PFSK-1 (cell line): ENCODE measurements around the gene C1GALT1.

Source experiments
- FOXP2 ChIP-seq: optimal IDR thresholded peaks from 2 replicates; pipeline ENCODE3; 2011; ENCODE audit warnings: borderline replicate concordance, control low read depth, inconsistent platforms; ENCODE audit not compliant: insufficient read depth; ENCODE audit errors: extremely low read length, extremely low read depth
- POLR2AphosphoS5 ChIP-seq: IDR thresholded peaks from 2 replicates; pipeline ENCODE4 v1.6.1; 2012; ENCODE audit warnings: low read depth, mild to moderate bottlenecking, control low read depth, low read length, moderate library complexity
- REST ChIP-seq, 2 experiments: IDR thresholded peaks; 2 replicates each; pipeline versions ENCODE4 v1.6.1 to v1.8.0; 2011 to 2012; ENCODE audit warnings: low read depth in 2 of 2, low read length in 2 of 2, control low read depth in 1 of 2, inconsistent platforms in 1 of 2, mild to moderate bottlenecking in 1 of 2, moderate library complexity in 1 of 2; ENCODE audit not compliant: insufficient read depth in 1 of 2
- SIN3A ChIP-seq: IDR thresholded peaks from 2 replicates; pipeline ENCODE4 v1.6.1; 2012; ENCODE audit warnings: mild to moderate bottlenecking, low read length, moderate library complexity, borderline replicate concordance; ENCODE audit not compliant: insufficient read depth
- TAF1 ChIP-seq: IDR thresholded peaks from 2 replicates; pipeline ENCODE4 v1.6.1; 2012; ENCODE audit warnings: low read length, control low read depth, borderline replicate concordance; ENCODE audit not compliant: insufficient read depth

C1GALT1 gene

DNA sequence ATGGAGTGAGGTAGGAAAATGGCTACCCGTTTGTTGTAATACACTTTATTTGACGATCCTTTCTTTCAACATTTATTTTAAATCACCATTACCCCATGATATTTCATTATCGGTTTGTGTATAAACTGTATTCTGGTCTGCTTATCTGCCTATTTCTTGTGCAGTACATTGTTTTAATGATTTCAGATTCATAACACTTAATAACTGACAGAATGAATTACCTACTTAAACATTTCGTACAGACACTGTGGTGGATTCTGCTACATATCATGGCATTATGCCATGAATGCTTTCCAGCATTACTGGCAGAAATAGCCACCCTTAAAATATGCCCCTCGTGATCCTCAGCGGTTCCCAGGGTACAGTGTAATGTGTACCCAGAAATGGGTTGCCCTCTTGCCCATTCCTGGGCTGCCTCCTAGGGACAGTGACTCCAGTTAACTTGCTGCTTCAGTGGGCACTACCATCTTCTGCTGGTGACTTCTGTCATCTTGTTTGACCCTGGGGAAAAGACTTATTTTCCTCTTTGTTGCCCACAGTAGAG is 74.5 kb downstream of the C1GALT1 start:
- no peak for TF ChIP-seq POLR2AphosphoS5
- TF ChIP-seq FOXP2 = no peak
- TF ChIP-seq SIN3A = no peak
- no peak for TF ChIP-seq TAF1
- no peak for TF ChIP-seq REST (IDR thresholded peaks at IDR 0.05; ENCODE audit: insufficient read depth in 1 of 2, low read depth in 2 of 2, low read length in 2 of 2)

DNA sequence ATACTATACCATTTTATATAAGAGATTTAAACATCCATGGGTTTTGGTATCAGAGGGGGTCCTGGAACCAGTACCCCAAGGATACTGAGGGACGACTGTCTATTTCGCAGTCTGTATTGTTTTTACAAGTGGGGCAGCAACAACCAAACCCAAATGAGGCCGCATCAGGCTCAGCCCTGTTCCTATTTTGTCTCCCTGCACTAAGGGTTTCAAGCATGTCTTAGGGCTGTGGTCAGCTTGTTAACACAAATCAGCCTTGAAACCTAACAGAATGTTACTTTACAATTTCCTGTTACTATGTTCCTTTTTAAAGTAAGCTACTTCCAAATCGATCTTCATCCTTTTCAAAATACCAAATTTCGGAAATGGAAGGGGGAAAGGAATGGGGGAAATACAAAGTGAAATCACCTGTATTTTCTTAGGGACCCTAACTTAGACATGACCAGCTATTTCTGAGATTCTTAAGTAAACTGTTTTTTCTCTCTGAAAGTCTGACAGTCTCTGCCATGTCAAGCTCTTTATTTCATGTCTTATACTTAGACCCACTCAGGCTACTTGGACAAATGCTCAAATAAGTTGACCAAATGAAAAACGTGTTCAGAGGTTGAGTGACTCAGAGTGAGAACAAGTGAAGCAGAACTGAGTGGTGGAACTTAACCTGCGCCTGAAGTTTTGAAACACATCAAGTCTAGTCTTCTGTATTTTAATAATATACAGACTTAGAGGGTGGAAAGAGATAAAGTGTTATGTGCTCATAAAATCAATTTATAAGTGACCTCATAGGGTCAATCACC is 75.8 kb downstream of the C1GALT1 start:
- TF ChIP-seq TAF1 = no peak
- no peak for TF ChIP-seq POLR2AphosphoS5
- no peak for TF ChIP-seq SIN3A
- TF ChIP-seq REST (IDR thresholded peaks at IDR 0.05; ENCODE audit: insufficient read depth in 1 of 2, low read depth in 2 of 2, low read length in 2 of 2) = no peak
- no peak for TF ChIP-seq FOXP2

GRCh38 chr7:7261863-7262262 is 79.5 kb downstream of the C1GALT1 start:
- TF ChIP-seq POLR2AphosphoS5 (no peak), TAF1 (no peak), SIN3A (no peak)

DNA sequence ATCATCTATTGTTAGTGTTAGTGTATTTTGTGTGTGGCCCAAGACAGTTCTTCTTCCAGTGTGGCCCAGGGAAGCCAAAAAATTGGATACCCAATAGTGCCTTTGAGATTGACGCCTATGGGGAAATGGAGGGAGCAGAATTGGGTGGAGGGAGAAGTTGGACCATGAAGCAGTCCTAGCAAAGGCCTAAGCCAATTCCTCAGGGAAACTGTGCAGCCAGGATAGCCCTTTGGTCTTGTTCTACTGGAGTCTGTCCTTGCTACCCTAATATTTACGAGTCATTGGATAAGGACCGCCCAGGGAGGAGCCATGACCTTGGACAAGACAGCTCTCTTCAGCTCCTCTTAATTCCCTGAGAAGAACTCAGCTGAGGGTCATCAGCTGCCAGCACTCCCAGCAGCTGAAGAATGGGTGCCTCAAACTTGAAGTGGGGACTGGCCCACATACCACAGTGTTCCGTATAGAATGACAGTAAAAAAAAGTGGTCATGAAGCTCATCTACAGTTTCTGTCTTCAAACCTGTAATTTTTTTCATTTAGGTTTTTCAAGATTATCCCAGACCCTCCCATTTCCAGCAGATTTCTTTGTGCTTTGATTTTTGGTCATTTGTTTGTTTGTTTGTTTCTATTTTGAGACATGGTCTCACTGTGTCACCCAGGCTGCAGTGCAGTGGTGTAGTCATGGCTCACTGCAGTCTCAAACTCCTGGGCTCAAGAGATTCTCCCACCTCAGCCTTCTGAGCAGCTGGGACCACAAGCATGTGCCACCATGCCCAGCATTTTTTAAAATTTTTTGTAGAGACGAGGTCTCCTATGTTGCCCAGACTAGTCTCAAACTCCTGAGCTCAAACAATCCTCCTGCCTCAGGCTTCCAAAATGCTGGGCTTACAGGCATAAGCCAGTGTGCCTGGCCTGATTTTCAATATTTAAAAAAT is 81.2 kb downstream of the C1GALT1 start:
- no peak for TF ChIP-seq POLR2AphosphoS5
- TF ChIP-seq REST (IDR thresholded peaks at IDR 0.05; ENCODE audit: insufficient read depth in 1 of 2, low read depth in 2 of 2, low read length in 2 of 2) = no peak
- no peak for TF ChIP-seq TAF1
- no peak for TF ChIP-seq FOXP2
- TF ChIP-seq SIN3A = no peak

GRCh38 chr7:7264306-7265040 is 82.1 kb downstream of the C1GALT1 start:
- TF ChIP-seq POLR2AphosphoS5 (no peak), REST (IDR thresholded peaks at IDR 0.05; ENCODE audit: insufficient read depth in 1 of 2, low read depth in 2 of 2, low read length in 2 of 2) (no peak), TAF1 (no peak), FOXP2 (no peak), SIN3A (no peak)
